Measurements from ENCODE around the gene IGFN1.

- no peak for TF ChIP-seq YY1 (IDR thresholded peaks at IDR 0.05; ENCODE audit: insufficient read depth, insufficient read length)
- no peak for TF ChIP-seq SUZ12 (IDR thresholded peaks at IDR 0.05; ENCODE audit: extremely low read depth, insufficient read depth, insufficient read length)
Observed at GRCh38 chr1:201178718-201179117, 11.9 kb upstream of the IGFN1 start.
